ENCODE measurements around the gene KAZN.
"Not testable (repeated sequence)": the region's sequence is repeated elsewhere in the genome, so short reads cannot be mapped to it uniquely, and the experiment has no call there.

The KAZN gene

DNA sequence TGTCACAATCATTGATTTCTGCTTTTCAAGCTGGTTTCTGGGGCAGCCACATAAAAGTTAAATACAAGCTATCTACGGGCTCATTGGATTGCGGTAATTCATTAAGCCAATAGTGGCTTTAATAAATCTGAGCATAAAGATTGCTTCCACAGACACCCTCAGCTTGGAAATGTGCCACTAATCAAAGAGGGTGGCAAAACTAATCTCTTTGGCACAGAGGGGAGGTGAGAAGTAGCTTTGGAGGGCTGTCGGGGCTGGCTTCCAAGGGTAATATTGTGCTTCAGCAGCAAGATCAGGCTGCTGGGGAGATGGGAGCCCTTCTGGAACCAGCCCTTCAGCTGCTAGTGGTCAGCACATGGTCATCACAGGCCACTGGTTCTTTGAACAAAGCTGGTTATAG is 21.2 kb upstream of the KAZN start:
- Histone ChIP-seq H3K36me3 (ENCODE audit: control insufficient read depth, insufficient read depth, low read length) (no peaks in the 10 kb centered on the region), H3K4me3 (replicated peaks; ENCODE audit: low read depth, low read length) (no peak overlapping the region), H3K27me3 (replicated peaks; ENCODE audit: control insufficient read depth, insufficient read depth, low read length) (no peaks in the 10 kb centered on the region)
- DNase-seq (ENCODE audit: extremely low read depth, insufficient read length), result no peak
- TF ChIP-seq CTCF (IDR thresholded peaks at IDR 0.05; ENCODE audit: insufficient read depth, low read length, poor library complexity, severe bottlenecking), result no peak

GRCh38 chr1:14578156-14578555 is 20.3 kb upstream of the KAZN start:
- no peak for DNase-seq (ENCODE audit: extremely low read depth, insufficient read length)
- no peak overlapping the region for H3K4me3 ChIP-seq (replicated peaks; ENCODE audit: low read depth, low read length)
- no peak for TF ChIP-seq CTCF (IDR thresholded peaks at IDR 0.05; ENCODE audit: insufficient read depth, low read length, poor library complexity, severe bottlenecking)

GRCh38 chr1:14580295-14580694 is 18.2 kb upstream of the KAZN start:
- H3K4me3 ChIP-seq (replicated peaks; ENCODE audit: low read depth, low read length); H3K36me3 ChIP-seq (ENCODE audit: control insufficient read depth, insufficient read depth, low read length); DNase-seq (ENCODE audit: extremely low read depth, insufficient read length); H3K27me3 ChIP-seq (replicated peaks; ENCODE audit: control insufficient read depth, insufficient read depth, low read length): not testable (repeated sequence)

More at GRCh38 chr1:14578156-14578555, 20.3 kb upstream of the KAZN start:
- Histone ChIP-seq H3K36me3 (ENCODE audit: control insufficient read depth, insufficient read depth, low read length) (no peaks in the 10 kb centered on the region), H3K27me3 (replicated peaks; ENCODE audit: control insufficient read depth, insufficient read depth, low read length) (no peaks in the 10 kb centered on the region)

DNA sequence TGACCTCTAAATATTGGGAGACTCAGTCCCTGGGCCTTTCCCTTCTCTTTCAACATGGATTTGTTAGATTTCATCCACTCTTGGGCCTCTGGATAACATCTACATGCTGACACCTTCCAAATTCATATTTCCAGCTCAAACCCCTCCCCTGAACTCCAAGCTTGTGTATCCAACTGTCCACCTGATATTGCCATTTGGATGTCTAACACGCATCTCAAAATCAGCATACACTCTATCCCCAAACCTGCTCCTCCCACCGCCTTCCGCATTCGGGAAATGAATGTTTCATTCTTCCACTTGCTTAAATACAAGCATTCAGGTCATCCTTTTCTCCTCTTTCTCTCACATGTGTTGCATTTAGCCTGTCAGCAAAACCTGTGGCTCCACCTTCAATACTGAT is 17.5 kb upstream of the KAZN start:
- no peak for DNase-seq (ENCODE audit: extremely low read depth, insufficient read length)
- TF ChIP-seq CTCF (IDR thresholded peaks at IDR 0.05; ENCODE audit: insufficient read depth, low read length, poor library complexity, severe bottlenecking), result no peak
- Histone ChIP-seq H3K27me3 (replicated peaks; ENCODE audit: control insufficient read depth, insufficient read depth, low read length) (no peaks in the 10 kb centered on the region; the same call in 1 of the 2 replicates), H3K4me3 (replicated peaks; ENCODE audit: low read depth, low read length) (no peak overlapping the region), H3K36me3 (ENCODE audit: control insufficient read depth, insufficient read depth, low read length) (no peaks in the 10 kb centered on the region)

DNA sequence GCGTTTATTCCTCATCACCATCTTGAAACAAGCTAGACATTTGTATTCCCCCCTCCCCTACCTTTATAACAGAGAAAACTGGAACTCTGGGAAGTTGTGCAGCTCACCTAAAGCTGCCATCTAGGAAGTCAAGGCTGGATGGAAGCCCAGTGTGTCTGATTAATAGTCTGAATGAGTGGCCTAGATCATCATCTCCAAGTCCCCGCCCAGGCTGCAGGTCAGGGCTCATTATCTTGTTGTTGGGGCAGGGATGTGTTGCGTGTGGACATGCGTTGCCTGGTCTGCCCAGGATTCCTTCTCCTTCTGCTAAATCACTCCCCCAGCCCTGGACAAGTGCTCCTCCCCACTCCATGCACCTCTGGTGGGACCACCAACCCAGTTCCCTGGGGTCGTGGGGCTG is 14.7 kb upstream of the KAZN start:
- no peak for DNase-seq (ENCODE audit: extremely low read depth, insufficient read length)
- H3K4me3 ChIP-seq (replicated peaks; ENCODE audit: low read depth, low read length), result no peak overlapping the region
- no peak for TF ChIP-seq CTCF (IDR thresholded peaks at IDR 0.05; ENCODE audit: insufficient read depth, low read length, poor library complexity, severe bottlenecking)
- H3K27me3 ChIP-seq (replicated peaks; ENCODE audit: control insufficient read depth, insufficient read depth, low read length), result no peaks in the 10 kb centered on the region; the same call in 1 of the 2 replicates
- H3K36me3 ChIP-seq (ENCODE audit: control insufficient read depth, insufficient read depth, low read length), result no peaks in the 10 kb centered on the region

- no peaks in the 10 kb centered on the region; the same call in 1 of the 2 replicates for H3K27me3 ChIP-seq (replicated peaks; ENCODE audit: control insufficient read depth, insufficient read depth, low read length)
- DNase-seq (ENCODE audit: extremely low read depth, insufficient read length), result no peak
- no peak for TF ChIP-seq CTCF (IDR thresholded peaks at IDR 0.05; ENCODE audit: insufficient read depth, low read length, poor library complexity, severe bottlenecking)
- H3K36me3 ChIP-seq (ENCODE audit: control insufficient read depth, insufficient read depth, low read length), result no peaks in the 10 kb centered on the region
- H3K4me3 ChIP-seq (replicated peaks; ENCODE audit: low read depth, low read length), result no peak overlapping the region
Observed at GRCh38 chr1:14585728-14586127, 12.8 kb upstream of the KAZN start.
